Forelimb muscle (tissue), 1 donor: ENCODE results near the gene CTXN1. TPM values are rescaled to one million over a fixed set of nuclear protein-coding genes. Genes with fewer than 3 reads are reported as not detected.
"Not testable (repeated sequence)": the region's sequence is repeated elsewhere in the genome, so short reads cannot be mapped to it uniquely, and the experiment has no call there.

Experiments used
- DNase-seq: peaks from one replicate; pipeline ENCODE4 v3.0.0-alpha.2; 2013; ENCODE audit warnings: low read depth
- polyA plus RNA-seq: library from polyadenylated mRNA; unstranded; fragments of 120-200 nt; gene quantifications from one replicate; pipeline ENCODE4 v1.2.1, GENCODE V29; 2013; ENCODE audit not compliant: insufficient read length

CTXN1 gene
- 2.0 TPM for polyA plus RNA-seq

DNA sequence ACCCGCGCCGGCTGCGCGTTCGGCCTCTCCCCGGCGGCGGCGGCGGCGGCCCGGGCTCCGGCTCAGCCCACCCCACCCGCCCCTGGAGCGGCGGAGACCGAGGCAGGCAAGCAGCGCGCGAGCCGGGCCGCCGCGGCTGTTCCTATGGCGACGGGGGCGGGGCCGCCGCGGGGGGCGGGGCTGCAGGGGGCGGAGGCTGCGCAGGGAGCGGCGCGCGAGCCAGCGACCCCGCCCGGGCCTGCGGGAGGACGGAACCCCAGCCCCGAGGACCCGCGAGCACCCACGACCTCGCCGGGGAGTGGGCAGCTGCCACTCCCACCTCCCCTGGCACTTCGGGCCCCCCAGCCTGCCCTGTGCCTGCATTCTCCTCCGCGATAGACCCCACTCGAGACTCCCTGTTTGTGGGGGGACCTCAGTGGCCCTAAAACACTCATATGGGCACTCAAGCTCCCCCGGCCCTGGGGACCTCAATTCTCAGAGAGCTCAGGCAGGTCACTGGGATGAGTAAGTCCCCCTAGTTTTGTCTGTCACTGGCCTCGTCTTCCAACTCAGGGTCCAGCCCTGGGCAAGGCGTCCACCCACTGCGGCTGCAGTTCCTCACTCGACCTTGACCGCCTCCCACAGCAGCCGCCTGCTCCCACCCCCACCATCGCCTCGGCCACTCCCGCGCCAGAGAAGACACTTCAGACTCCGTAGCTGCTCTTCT, at the start of gene CTXN1:
Gene CTXN1, minus strand, starts transcription at position 115 of the 706 bp plus-strand sequence. CDS start 597 bp downstream, outside the sequence.
- DNase-seq, result no peak

DNA sequence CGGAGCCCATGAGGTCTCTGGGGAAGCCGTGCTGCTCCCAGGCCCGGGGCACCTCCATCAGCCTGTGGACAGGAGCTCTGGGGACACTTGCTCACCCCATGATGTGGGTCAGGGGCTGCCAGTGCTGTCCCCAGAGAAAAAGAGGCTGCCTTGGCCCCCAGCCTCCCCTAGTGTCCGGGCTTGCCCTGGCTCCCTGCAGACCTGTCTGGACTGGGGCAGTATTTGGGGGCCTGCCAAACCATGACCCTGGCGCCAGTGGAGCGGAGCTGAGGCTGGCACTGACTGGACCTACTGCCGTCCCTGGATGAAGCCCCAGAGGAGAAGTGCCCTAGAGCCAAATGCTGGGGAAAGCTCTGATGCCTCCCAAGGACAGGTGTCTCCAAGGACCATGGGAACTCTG, 49.1 kb upstream of the CTXN1 start:
- no peak for DNase-seq

DNA sequence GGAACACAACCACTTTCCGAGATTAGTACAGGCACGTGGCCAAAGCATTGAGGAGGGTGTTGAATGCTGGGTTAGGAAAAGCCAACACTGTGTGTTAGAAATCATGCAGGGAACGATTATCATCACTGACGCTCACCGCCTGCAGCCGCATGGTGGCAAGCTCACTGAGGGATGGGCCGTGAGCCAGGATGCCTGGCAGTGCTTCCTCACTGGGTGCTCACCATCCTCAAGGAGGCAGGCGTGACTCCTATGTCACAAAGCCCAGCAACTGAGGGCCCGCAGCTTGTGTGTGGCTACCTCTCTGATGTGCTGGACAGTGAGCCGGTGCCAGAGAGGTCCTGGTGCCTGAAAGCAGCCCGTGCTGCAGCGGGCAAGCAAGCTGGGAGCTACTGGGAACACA, 47.9 kb upstream of the CTXN1 start:
- DNase-seq, result no peak

DNA sequence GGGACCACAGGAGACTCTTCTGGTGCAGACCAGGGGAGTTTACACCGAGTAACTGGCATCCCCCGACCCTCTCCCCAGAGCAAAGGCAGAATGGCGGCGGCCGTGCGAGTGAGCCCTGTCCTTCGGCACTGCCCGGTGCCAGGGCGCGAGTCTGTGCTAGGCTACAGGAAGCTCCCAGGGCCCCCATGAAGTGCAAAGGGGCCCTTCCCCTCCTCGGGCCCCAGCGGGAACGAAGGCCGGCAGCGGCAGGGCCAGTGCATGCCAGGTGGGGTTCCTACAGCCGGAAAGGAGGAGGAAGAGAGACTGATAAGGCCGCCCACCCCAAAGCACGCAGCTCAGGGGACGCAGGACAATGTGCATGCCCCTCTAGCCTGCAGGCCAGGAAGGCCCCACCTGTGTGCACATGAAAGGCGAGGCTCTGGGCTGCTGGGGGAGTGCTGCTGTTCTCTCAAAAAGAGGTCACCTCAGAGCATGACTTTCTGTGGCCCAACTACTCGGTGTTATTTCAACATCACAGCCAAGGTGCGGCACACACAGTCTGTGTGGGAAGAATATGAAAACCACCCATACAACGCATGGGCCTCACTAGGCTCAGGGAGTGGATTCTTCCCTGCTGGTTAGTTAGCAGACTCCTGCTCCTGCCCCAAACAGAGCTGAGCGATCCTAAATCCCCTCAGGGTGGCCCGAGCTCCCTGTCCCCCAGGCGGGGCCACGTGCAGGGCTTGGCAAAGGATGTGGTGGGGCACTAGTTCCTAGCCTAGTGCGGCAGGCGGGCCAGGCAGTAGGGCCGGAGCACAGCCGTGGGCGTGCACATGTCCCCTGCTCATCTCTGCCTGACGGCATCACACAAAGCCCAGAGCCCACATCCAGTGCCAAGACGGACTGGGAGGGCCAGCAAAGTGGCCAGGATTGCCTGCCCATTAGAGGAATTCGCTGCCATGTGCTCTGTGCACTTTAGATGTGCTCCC, 45.9 kb upstream of the CTXN1 start:
- DNase-seq, result no peak

DNA sequence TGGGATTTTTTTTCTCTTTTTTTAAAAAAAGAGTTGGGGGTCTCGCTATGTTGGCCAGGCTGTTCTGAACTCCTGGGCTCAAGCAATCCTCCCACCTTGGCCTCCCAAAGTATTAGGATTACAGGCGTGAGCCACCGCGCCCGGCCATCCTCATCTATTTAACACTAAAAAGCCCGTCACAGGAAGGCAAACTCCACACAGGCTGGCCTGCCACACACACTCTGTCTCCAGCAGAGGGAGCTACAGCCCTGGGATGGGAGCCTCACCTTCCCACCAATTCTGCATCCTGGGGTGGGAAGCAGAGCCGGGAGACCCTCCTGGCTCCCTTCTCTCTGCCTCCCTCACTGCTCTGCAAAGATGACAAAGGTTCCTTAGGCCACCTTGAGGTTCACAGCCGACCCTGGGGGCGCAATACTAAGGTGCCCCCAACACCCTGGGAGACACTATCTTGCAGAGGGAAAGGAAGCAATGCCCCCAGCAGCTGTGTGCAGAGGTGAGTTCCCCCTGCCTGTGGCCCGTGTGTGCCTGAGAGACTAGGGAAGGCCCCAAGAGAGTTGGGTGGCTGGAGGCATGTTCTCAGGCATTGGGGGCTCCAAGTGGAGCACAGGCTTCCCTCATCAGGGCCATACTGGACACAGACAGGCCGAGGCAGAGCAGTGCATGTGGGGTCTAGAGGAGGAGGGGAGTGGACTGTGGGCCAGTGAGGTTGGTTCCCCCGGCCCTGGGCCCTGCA, 44.9 kb upstream of the CTXN1 start:
- no peak for DNase-seq

DNA sequence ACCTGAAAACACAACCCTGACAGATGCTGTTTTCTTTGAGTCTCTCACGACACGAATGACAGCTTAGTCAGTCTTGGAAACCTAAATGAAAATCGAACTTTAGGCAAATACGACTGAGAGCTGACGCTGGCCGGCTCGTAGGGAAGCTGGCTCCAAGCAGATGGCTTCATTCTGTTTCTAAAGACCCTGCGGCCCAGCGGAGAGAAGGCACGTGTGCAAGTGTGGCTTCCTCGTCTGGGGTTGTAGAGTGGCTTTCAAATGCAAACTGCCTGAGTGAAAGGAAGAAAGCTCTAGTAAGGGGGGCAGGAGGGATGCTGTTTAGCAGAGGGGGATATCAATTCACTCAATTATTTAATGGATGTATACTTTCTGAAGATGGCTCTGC, 43.6 kb upstream of the CTXN1 start:
- DNase-seq, result no peak

DNA sequence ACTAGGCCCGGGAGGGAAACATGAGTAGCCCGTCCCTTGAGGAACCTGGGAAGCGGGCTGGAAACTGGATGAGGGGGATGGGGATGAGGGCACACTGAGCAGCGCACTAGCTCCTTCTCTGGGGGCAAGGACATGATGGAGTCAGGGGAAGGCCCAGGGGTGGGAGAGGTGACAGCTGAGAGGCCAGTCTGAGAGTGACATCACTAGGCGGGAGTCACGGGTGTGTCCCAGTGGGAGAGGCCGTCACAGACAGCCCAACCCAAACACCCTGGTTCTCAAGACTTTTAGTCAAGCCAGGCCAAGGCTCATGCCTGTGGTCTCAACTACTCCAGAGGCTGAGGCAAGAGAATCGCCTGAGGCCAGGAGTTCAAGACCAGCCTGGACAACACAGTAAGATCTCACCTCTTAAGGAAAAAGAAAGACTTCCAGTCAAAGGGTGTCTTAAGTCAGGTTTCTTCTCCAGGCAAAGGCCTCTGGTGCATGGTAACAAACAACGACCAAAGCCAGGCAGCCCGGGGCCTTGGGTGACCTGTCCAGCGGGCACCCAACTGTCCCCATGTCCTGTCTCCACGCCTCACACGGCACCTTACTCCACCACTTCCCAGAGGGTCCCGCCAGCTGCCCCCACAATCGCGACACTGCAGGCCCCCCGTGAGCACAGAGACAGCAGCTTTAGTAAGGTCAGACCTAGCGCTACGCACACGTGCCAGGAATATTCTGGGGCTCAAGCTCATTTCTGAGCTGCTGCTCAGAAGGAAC, 43.0 kb upstream of the CTXN1 start:
- no peak for DNase-seq

DNA sequence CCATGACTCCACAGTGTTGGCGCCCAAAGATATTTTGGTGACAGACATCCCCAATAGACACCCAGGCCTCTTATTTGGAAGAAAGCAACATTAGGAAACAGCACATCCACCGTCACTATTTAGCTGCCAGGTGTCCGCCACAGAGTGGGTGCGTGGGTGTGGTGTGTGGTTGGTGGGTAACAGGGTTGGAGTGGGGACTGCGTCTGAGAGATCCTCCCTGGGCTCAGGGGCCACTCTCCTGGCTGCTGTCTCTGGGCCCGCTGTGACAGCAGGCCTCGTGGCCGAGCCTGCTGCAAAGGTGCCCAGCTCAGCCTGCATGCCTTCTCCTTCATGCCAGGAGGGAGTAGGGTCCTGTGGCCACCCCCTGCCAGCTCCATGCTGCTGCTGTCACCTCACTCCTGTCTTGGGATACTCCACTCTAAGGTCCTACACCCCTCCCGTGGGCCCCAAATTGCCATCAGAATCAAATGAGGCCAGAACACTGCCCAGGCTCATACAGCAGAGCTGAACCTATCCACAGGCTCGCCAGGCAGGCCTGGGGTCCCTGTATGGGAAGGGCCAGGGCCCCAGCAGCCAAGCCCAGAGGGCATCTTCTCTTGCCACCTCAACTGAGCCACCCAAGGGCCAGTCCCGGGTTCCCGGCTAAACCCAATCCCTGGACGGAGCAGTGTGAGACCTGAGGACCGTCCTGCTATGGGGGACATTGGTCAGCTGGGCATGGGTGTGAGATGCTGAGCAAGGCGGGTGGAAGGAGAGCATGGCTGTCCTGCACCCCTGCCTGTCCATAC, 42.3 kb upstream of the CTXN1 start:
- no peak for DNase-seq

DNA sequence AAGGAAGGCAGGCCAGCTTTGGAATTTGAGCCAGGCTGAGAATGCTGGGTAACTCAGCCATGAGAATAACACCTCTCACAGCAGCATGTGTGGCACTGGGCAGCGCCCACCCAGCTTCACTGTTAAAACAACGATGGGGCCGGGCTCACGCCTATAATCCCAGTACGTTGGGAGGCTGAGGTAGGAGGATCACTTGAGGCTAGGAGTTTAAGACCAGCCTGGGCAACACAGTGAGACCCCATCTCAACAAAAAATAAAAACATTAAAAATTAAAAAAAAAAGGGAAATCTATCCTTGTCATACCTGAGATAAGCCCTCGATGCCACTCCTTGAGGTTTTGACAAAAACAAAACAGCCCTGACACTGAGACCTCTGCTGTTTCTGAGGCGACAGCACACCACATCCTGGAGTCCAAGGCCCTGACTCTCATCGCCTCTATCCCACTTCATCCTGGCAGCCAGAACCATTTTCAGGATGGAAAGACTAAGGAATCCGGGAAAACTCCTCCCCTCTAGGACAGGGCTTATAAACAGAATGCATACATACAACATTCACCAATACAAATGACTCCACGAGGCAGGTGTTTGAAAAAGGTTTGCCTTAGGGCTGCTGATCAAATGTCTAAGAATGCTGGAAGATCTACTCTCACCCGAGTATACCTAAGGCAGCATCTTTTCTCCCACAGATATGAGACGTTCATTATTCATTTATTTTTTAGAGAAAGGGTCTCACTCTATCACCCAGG, 40.2 kb upstream of the CTXN1 start:
- DNase-seq, result no peak

DNA sequence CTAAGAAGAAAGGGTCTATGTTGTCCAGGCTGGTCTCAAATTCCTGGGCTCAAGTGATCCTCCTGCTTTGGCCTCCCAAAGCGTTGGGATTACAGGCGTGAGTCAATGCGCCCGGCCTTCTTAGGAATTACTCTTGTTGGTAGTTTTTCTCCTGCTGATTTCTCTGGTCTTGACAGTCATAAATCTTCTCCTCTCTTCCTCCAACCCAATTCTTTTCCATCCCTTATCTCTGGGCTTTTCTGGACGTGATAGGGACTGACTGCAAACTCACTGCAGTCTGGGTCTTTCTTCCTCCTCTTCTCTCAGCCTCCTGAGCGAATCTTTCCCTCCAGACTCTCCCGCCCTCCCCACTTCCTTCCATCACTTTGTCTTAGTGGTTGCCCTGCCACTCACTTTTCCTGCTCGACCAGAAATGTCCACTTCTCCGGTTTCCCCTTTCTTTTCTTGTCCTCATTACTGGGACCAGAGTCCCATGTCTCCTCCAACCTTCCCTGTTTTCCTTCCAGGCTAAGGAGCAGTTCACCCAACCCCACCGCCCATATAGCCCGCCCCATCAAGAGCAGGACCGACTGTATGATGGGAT, 39.4 kb upstream of the CTXN1 start:
- no peak for DNase-seq

DNA sequence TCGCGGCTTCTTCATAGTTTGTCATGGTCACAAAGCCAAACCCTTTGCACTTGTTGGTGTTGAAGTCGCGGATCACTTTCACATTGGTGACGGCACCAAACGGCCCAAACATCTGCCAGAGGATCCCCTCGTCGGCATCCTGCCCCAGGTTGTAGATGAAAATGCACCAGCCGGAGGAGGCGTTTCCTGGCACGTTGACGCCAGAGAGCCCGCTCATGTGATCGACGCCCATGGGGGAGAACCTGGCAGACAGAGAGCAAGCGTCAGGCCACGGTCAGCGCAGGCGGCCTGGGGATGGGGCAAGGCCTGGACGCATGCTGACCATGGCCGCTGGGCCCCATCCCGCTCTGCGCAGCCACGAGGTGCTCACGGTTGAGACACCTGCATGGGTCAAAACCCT, 37.6 kb upstream of the CTXN1 start:
- no peak for DNase-seq

DNA sequence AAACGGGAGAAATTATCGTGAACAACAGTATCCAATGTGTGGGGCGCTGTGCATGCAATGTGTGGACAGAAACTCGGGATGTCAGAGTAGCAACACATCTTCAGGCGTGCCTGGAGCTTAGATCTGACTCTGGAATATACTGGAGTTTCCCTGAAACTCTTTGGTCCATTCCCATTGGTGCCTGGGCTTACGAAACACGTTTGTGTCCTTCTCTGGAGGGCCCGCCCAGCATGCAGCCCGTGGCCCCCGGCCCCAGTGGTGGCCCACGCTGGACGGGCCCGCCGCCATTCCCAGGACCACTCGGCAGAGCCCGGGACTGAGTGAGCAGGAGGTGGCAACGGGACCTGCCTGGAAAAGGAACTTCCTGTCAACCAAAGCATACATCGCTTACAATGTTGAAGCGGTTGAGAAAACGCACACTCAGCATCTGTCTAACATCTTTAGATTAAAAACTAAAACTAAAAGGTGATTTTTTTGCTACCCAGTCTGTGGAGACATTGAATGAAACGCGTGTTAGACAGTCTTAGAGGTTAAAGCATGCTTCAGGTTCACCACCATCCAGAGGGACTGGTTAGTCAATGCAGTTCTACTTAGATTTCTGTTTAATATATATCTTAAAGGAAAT, 36.8 kb upstream of the CTXN1 start:
- no peak for DNase-seq

DNA sequence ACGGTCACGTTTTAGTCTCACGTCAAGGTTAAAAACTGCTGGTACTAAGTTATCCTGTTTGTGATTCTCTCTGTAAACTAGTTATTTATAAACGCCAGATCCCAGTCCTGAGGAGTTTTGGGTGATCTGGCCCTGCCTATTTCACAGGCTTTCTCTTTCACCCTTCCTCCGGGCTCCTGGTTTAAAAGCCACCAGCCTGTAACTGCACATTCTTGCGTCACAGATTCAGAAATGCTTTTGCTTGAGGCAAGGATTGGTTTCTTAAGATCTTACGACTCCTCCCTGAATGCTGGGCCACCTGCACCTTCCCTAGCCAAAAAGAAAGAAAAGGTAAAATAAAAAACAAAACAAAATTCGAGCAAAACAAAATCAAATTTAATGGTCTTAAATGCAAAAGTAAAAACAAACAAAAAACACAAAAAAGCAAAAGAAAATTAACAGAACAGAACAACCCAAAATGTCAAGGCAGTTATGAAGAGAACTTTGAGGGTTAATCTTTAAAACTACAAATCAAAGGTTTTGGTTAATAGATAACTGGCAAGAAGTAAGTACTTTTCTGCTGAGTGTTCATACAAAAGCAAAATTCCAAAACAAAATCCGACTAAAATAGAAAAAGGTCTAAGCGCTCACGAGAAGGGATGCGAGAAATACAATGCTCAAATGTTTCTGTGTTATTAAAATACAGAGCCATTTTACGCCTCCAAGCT, 36.1 kb upstream of the CTXN1 start:
- no peak for DNase-seq

DNA sequence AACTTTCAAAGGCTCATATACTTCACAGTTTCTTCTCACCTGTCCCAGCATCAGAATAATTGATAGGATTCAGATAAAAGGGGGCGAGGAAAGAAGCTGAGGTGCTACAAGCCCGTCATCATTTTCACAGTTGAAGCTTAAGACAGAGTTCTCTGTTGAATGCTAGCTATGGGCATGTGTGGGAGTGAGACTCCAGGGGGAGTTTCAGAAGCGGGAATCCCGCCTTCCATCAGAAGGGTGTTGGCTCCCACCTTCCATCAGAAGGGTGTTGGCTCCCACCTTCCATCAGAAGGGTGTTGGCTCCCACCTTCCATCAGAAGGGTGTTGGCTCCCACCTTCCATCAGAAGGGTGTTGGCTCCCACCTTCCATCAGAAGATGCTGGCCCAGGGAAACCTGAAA, 35.1 kb upstream of the CTXN1 start:
- DNase-seq, result not testable (repeated sequence)

DNA sequence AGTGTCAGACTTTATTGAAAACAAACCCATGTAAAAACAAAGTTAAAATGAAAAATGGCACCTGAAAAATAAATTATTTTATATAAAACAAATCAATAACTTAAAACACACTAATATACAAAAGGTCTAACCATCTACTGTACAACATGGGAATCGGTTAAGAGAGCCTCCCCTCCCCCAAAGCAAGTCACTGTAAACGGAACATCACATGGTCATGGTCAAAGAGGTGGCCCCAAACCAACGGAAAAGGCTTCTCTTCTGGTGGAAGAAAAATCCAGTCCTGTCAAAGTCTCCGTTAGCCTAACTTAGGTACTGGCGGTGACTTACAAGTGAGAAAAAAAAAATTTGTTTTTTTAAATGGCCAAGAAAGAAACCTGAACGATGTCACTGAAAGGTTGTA, 33.3 kb upstream of the CTXN1 start:
- DNase-seq, result no peak

DNA sequence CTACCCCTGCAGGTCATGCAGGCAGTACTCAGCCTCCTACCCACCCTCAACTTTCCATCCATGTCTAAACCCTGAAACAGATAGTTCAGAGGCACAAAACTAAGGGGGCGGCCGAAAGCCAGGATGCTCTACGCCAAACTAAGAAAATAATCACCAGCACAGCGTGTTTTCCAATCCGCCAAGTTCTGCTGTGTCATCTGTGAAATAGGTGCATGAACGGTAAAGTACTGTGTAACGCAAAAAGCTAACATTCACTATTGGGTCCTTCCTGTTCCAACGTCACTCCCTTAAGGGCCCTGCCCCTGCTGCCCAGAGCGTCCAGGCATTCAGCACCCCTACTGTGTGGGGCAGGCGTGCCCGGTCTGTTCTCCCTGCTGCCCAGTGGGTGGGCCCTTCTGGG, 29.8 kb upstream of the CTXN1 start:
- no peak for DNase-seq

DNA sequence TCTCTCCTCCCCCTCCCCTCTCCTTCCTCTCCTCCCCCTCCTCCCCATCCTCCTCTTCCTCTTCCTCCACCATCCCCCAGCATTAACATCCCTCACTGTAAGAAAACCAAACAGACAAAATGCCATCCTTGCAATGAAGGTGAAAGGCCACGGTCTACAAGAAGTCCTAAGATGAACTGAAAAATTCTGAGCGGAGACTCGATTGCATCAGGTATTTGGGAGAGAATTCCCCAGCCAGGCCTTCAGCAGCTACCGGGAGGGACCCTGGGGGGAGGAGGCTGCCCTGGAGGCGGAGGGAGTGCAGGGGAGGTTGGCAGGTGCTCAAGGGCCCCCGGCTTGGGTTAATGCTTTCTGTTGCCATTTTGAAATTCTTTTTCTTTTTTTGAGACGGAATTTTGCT, 27.6 kb upstream of the CTXN1 start:
- no peak for DNase-seq

DNA sequence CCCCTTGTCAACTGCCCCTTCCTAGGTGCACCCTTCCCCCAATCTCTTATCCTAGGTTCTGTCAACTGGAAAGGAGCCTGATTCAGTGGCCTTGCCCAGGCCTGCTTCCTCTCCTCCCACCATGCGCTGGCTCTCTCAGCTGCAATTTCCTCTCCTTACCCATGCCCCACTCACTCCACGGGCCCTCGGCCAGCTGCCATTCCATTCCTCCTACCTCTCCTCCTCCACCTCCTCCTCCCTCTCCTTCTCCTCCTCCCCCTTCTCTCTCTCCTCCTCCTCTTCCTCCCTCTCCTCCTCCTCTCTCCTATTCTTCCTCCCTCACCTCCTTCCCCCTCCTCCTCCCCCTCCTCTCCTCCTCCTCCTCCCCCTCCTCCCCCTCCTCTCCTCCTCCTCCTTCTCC, 27.1 kb upstream of the CTXN1 start:
- DNase-seq, result no peak

DNA sequence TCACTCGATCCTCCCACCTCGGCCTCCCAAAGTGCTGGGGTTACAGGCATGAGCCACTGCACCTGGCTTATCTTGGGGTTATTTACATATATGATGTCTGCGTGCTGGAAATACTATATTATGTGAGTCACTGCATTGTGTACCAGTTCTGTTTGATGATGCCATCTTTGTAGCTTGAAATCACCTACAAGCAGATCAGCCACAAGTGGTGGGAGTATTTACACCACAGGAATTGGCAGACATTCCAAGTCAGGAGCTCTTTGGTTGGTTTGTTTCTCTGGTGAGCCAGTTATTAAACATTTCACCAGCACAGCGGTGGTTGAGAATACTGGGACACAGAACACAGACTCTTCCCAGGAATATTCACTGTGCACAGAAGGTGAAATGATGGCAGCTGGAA, 22.0 kb upstream of the CTXN1 start:
- no peak for DNase-seq
